ENCODE measurements around the gene LGALS12. TPM values are rescaled to one million over a fixed set of nuclear protein-coding genes. Genes with fewer than 3 reads are reported as not detected.
"Not testable (repeated sequence)": the region's sequence is repeated elsewhere in the genome, so short reads cannot be mapped to it uniquely, and the experiment has no call there.

LGALS12 gene
- total RNA-seq, 2 donors from 2014 or later: 0.78 to 11.2 TPM

- intact Hi-C loops (cut with DNase I): no loop called here
Observed at GRCh38 chr11:63527667-63528066, 21.8 kb downstream of the LGALS12 start.

GRCh38 chr11:63528156-63528555 is 22.3 kb downstream of the LGALS12 start:
- ATAC-seq; H3K27ac ChIP-seq; H3K4me1 ChIP-seq; H3K27me3 ChIP-seq; H3K4me3 ChIP-seq; H3K36me3 ChIP-seq (replicated peaks in 1 of 2; ENCODE audit: insufficient read depth in 1 of 2, low read depth in 2 of 2); H3K9me3 ChIP-seq; DNase-seq; intact Hi-C loops (cut with DNase I): not testable (repeated sequence)
- WGBS, 2 donors: 60 to 76% methylated on average over 7 to 8 of the region's 11 CpGs

More at GRCh38 chr11:63527667-63528066, 21.8 kb downstream of the LGALS12 start:
- TF ChIP-seq, protein P1, sequence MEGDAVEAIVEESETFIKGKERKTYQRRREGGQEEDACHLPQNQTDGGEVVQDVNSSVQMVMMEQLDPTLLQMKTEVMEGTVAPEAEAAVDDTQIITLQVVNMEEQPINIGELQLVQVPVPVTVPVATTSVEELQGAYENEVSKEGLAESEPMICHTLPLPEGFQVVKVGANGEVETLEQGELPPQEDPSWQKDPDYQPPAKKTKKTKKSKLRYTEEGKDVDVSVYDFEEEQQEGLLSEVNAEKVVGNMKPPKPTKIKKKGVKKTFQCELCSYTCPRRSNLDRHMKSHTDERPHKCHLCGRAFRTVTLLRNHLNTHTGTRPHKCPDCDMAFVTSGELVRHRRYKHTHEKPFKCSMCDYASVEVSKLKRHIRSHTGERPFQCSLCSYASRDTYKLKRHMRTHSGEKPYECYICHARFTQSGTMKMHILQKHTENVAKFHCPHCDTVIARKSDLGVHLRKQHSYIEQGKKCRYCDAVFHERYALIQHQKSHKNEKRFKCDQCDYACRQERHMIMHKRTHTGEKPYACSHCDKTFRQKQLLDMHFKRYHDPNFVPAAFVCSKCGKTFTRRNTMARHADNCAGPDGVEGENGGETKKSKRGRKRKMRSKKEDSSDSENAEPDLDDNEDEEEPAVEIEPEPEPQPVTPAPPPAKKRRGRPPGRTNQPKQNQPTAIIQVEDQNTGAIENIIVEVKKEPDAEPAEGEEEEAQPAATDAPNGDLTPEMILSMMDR (IDR thresholded peaks at IDR 0.05): no peak
- TF ChIP-seq POLR2A (IDR thresholded peaks at IDR 0.05): no peak
- Histone ChIP-seq H3K27ac (no peak overlapping the region), H3K36me3 (replicated peaks in 1 of 2; ENCODE audit: insufficient read depth in 1 of 2, low read depth in 2 of 2) (no peaks in the 10 kb centered on the region), H3K4me3 (no peak overlapping the region), H3K4me1 (no peaks in the 10 kb centered on the region), H3K27me3 (no peaks in the 10 kb centered on the region), H3K9me3 (no peaks in the 10 kb centered on the region)
- DNase-seq: no peak
- ATAC-seq: no peak
- 86% methylated on average over 2 of the region's 2 CpGs for WGBS, 2 donors

DNA sequence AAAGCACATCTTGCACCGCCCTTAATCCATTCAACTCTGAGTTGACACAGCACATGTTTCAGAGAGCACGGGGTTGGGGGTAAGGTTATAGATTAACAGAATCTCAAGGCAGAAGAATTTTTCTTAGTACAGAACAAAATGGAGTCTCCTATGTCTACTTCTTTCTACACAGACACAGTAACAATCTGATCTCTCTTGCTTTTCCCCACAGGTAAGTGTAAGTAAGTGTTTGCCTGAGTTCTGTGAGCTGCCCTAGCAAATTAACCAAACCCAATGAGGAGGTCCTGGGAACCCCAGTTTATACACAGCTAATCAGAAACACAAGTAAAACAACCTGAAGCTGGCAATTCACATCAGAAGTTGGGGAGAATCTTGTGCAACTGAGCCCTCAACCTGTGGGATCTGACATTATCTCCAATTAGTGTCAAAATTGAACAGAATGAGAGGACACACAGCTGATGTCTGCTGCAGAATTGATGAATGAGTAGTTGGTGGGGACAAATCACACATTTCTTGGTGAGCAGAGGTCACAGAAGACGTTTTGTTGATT is 22.9 kb downstream of the LGALS12 start:
- intact Hi-C loops (cut with DNase I); ATAC-seq; H3K36me3 ChIP-seq (replicated peaks in 1 of 2; ENCODE audit: insufficient read depth in 1 of 2, low read depth in 2 of 2); H3K4me1 ChIP-seq; H3K27ac ChIP-seq; H3K9me3 ChIP-seq; H3K27me3 ChIP-seq; H3K4me3 ChIP-seq; DNase-seq: not testable (repeated sequence)
- 52 to 70% methylated on average over 1 of the region's 3 CpGs for WGBS, 2 donors

GRCh38 chr11:63529373-63529772 is 23.5 kb downstream of the LGALS12 start:
- H3K4me3 ChIP-seq; DNase-seq; ATAC-seq; H3K4me1 ChIP-seq; H3K9me3 ChIP-seq; intact Hi-C loops (cut with DNase I); H3K27ac ChIP-seq; H3K27me3 ChIP-seq; H3K36me3 ChIP-seq (replicated peaks in 1 of 2; ENCODE audit: insufficient read depth in 1 of 2, low read depth in 2 of 2): not testable (repeated sequence)
- whole genome bisulfite sequencing, 2 donors: 80 to 83% methylated on average over 6 of the region's 6 CpGs

- 91 to 94% methylated on average over 2 of the region's 2 CpGs for WGBS, 2 donors
- intact Hi-C loops (cut with DNase I): no loop called here
- no peaks in the 10 kb centered on the region for H3K9me3 ChIP-seq
- H3K27ac ChIP-seq: no peak overlapping the region
- no peaks in the 10 kb centered on the region for H3K27me3 ChIP-seq
- no peak overlapping the region for H3K4me3 ChIP-seq
- ATAC-seq (no peak), DNase-seq (no peak)
- TF ChIP-seq POLR2A (IDR thresholded peaks at IDR 0.05): no peak
- no peaks in the 10 kb centered on the region for H3K4me1 ChIP-seq
- no peaks in the 10 kb centered on the region for H3K36me3 ChIP-seq (replicated peaks in 1 of 2; ENCODE audit: insufficient read depth in 1 of 2, low read depth in 2 of 2)
Observed at GRCh38 chr11:63530021-63530420, 24.1 kb downstream of the LGALS12 start.

DNA sequence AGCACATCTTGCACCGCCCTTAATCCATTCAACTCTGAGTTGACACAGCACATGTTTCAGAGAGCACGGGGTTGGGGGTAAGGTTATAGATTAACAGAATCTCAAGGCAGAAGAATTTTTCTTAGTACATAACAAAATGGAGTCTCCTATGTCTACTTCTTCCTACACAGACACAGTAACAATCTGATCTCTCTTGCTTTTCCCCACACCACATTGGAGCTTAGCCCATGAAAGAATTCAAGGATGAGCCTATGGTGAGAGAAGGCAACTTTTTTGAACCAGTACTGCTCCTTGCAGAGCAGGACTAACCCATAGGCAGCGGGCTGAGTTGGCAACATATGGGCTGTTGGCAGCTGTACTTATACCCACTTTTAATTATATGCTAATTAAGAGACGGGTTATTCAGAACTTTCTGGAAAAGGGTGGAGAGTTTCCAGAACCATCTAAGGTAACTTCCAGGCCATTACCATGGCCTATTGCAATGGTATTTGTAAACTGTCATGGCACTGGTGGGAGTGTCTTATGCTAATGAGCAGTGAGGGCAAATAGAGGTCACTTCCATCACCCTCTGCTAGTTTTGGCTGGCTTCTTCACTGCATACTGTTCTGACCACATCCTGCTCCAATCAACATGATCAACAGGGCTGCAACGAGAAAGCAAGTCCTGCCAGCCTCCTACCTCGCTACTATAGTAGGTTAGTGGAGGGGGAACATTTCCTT is 25.3 kb downstream of the LGALS12 start:
- H3K27me3 ChIP-seq; H3K9me3 ChIP-seq; H3K36me3 ChIP-seq (replicated peaks in 1 of 2; ENCODE audit: insufficient read depth in 1 of 2, low read depth in 2 of 2); H3K4me3 ChIP-seq; H3K4me1 ChIP-seq; intact Hi-C loops (cut with DNase I); H3K27ac ChIP-seq: not testable (repeated sequence)
- peak in 1 of 4 donors; percentile 36 for DNase-seq
- peak; percentile 52 for ATAC-seq
- 56 to 73% methylated on average over 5 of the region's 6 CpGs for WGBS, 2 donors

DNA sequence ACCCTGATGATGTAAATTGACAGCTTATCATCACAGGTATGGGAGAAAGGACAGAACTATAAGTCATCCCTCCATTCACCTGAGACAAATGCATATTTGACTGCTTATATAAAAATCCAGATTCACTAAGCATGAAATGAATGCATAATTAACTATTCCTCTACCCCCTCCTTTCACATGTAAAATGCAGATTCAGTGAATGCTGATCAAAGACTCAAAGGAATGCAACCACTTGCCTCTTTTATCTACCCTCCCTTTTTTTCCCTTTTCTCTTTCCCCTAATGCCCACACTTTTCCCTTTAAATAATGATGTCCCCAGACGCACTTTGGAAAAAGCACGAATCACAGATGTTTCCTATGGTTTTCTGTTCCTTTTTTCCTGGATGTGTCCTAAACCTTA is 26.2 kb downstream of the LGALS12 start:
- WGBS, 2 donors: 72 to 81% methylated on average over 2 of the region's 2 CpGs

More for the DNA sequence above, 26.2 kb downstream of the LGALS12 start:
- Histone ChIP-seq H3K36me3 (replicated peaks in 1 of 2; ENCODE audit: insufficient read depth in 1 of 2, low read depth in 2 of 2) (no peaks in the 10 kb centered on the region), H3K4me3 (no peak overlapping the region), H3K27ac (no peak overlapping the region), H3K4me1 (peaks cover 10% of the 10 kb centered on the region), H3K27me3 (no peaks in the 10 kb centered on the region), H3K9me3 (no peaks in the 10 kb centered on the region)
- TF ChIP-seq, protein P1 (IDR thresholded peaks at IDR 0.05): no peak
- TF ChIP-seq POLR2A (IDR thresholded peaks at IDR 0.05): no peak
- no peak for ATAC-seq
- no peak for DNase-seq
- intact Hi-C loops (cut with DNase I): no loop called here
